OCI-LY3 (cell line): ENCODE data around the gene ARHGAP26.

Experiments used
- H2AFZ ChIP-seq: fragments of 200-600, 300-600 bp; shearing (Covaris generic); 2 replicates; pipeline ENCODE4 v1.6.0; 2014; ENCODE audit warnings: antibody characterized with exemption, low read depth, low read length
- H3K27ac ChIP-seq: fragments of 200-600, 300-600 bp; sonication (generic); 2 replicates; pipeline ENCODE4 v1.5.1; 2014; ENCODE audit warnings: mild to moderate bottlenecking, low read length, moderate library complexity, mixed read lengths
- H3K27me3 ChIP-seq: fragments of 200-600, 300-600 bp; sonication (generic); 2 replicates; pipeline ENCODE4 v1.6.1; 2014; ENCODE audit warnings: low read depth, low read length, mixed read lengths
- H3K36me3 ChIP-seq: fragments of 200-600, 300-600 bp; sonication (generic); replicated peaks from 2 replicates; pipeline ENCODE3; 2014; ENCODE audit warnings: low read depth, low read length, mixed read lengths
- H3K4me1 ChIP-seq: fragments of 300-600, 200-600 bp; sonication (generic); 2 replicates; pipeline ENCODE4 v1.6.1; 2014; ENCODE audit warnings: low read length, mixed read lengths
- H3K4me2 ChIP-seq: fragments of 200-600, 300-600 bp; sonication (generic); 2 replicates; pipeline ENCODE4 v1.6.1; 2014; ENCODE audit warnings: low read length, mixed read lengths
- H3K4me3 ChIP-seq: fragments of 300-600, 200-600 bp; sonication (generic); 2 replicates; pipeline ENCODE4 v1.5.1; 2014; ENCODE audit warnings: antibody characterized with exemption, mild to moderate bottlenecking, low read length, moderate library complexity
- H3K79me2 ChIP-seq: fragments of 300-600, 200-600 bp; shearing (Covaris generic); 2 replicates; pipeline ENCODE4 v1.6.1; 2014; ENCODE audit warnings: mild to moderate bottlenecking, low read length, mixed read lengths
- H3K9ac ChIP-seq: fragments of 300-600, 200-600 bp; shearing (Covaris generic); 2 replicates; pipeline ENCODE4 v1.6.0; 2014; ENCODE audit warnings: mild to moderate bottlenecking, low read length, moderate library complexity
- H3K9me3 ChIP-seq: fragments of 200-600, 300-600 bp; shearing (Covaris generic); 2 replicates; pipeline ENCODE4 v1.6.1; 2014; ENCODE audit warnings: low read length, mixed read lengths; ENCODE audit not compliant: insufficient read depth
- H4K20me1 ChIP-seq: fragments of 200-600, 300-600 bp; sonication (generic); 2 replicates; pipeline ENCODE4 v1.6.1; 2016; ENCODE audit warnings: low read length, mixed read lengths; ENCODE audit not compliant: insufficient read depth
- EZH2phosphoT487 ChIP-seq: fragments of 200-600 bp; shearing (Covaris generic); IDR thresholded peaks from 2 replicates; pipeline ENCODE4 v1.6.1; 2018; ENCODE audit warnings: antibody characterized with exemption, mixed run types, low read depth
- TF ChIP-seq, protein P1 (sequence below): fragments of 200-600, 300-600 bp; sonication (generic); IDR thresholded peaks from 2 replicates; pipeline ENCODE4 v1.5.1; 2014; ENCODE audit warnings: antibody characterized with exemption, low read length, low read depth

ARHGAP26 gene

DNA sequence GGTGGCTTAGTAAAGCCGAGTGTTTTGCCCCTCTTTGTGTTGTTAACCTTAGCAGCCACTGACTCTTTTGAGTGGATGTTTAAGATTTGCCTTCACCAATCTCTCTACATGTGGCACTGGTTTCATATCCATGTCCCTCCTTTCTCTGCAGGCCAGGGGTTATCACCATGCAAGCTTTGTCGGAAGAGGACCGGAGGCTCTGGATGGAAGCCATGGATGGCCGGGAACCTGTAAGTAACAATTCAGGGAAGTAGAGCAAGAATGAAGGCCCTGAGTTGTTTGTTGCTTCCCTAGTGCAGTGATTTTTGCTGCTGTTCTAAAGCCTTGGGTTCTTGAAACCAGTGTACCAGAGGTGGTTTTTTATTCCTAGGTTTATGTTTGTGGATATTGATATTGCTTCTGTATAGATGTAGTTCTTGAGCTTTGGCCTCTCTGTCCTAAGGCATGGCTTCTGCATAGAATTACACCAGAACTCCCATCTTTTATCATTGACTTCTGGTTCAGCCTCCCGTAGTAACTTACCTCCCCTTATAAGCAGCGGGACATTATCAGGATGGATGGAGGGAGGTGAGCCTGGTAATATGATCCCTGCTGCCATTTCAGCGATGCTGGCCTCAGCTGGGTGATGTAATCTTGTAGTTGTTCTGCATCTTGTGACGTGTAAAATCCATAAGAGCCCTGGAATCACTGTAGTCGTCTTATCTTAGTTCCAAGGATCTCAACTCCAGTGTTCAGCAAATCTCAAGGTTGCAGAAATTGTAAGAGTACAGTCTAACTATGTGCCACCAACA lies 161.9 kb downstream of the ARHGAP26 start:
- H3K9me3 ChIP-seq: no peaks in the 10 kb centered on the region
- no peaks in the 10 kb centered on the region for H3K36me3 ChIP-seq
- no peak for TF ChIP-seq EZH2phosphoT487
- TF ChIP-seq, protein P1, sequence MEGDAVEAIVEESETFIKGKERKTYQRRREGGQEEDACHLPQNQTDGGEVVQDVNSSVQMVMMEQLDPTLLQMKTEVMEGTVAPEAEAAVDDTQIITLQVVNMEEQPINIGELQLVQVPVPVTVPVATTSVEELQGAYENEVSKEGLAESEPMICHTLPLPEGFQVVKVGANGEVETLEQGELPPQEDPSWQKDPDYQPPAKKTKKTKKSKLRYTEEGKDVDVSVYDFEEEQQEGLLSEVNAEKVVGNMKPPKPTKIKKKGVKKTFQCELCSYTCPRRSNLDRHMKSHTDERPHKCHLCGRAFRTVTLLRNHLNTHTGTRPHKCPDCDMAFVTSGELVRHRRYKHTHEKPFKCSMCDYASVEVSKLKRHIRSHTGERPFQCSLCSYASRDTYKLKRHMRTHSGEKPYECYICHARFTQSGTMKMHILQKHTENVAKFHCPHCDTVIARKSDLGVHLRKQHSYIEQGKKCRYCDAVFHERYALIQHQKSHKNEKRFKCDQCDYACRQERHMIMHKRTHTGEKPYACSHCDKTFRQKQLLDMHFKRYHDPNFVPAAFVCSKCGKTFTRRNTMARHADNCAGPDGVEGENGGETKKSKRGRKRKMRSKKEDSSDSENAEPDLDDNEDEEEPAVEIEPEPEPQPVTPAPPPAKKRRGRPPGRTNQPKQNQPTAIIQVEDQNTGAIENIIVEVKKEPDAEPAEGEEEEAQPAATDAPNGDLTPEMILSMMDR: no peak
- H3K79me2 ChIP-seq: no peaks in the 10 kb centered on the region
- peaks cover 12% of the 10 kb centered on the region for H3K4me1 ChIP-seq
- no peaks in the 10 kb centered on the region for H4K20me1 ChIP-seq
- H3K27me3 ChIP-seq: no peaks in the 10 kb centered on the region
- no peak overlapping the region for H2AFZ ChIP-seq
- H3K27ac ChIP-seq: no peak overlapping the region
- H3K4me2 ChIP-seq: no peak overlapping the region
- no peak overlapping the region for H3K4me3 ChIP-seq
- no peak overlapping the region for H3K9ac ChIP-seq

DNA sequence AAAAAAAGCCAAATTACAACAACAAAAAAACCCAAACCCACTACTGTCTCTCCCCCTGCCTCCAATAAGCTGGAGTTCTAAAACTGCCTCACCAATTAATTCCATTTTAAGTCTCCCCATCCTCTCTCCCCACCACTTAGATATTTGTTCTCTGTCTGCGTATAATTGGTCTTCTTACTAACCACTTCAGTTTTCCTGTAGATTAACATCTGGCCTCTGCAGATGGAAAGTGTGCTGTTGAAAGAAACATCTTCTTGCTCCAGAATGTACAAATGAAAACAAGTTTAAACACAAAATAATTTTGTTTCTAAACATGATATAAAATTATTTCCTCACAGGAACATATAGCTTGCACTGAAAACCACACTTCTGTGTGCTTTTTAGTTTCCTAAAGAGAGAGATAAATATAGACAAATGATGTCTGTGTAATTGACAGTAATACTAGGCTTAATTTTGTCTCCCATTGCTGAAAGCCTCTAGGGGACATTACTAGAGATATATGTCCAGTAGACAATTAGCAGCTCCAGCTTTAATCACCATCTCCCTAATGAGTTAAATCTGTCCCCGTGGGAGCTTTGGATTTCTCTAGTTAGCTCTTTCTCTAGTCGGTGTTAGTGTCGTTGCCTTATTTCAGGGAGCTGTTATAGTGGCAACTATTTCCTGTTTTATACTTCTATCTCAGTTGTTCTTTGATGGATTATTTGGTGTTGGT lies 164.0 kb downstream of the ARHGAP26 start:
- H3K4me3 ChIP-seq: no peak overlapping the region
- H3K27ac ChIP-seq: no peak overlapping the region
- peaks cover 15% of the 10 kb centered on the region for H3K4me1 ChIP-seq
- no peaks in the 10 kb centered on the region for H3K27me3 ChIP-seq
- no peaks in the 10 kb centered on the region for H3K9me3 ChIP-seq
- no peaks in the 10 kb centered on the region for H3K79me2 ChIP-seq
- no peak overlapping the region for H3K9ac ChIP-seq
- H4K20me1 ChIP-seq: no peaks in the 10 kb centered on the region
- no peak overlapping the region for H3K4me2 ChIP-seq
- H3K36me3 ChIP-seq: no peaks in the 10 kb centered on the region
- H2AFZ ChIP-seq: no peak overlapping the region
- TF ChIP-seq, protein P1: no peak
- no peak for TF ChIP-seq EZH2phosphoT487

DNA sequence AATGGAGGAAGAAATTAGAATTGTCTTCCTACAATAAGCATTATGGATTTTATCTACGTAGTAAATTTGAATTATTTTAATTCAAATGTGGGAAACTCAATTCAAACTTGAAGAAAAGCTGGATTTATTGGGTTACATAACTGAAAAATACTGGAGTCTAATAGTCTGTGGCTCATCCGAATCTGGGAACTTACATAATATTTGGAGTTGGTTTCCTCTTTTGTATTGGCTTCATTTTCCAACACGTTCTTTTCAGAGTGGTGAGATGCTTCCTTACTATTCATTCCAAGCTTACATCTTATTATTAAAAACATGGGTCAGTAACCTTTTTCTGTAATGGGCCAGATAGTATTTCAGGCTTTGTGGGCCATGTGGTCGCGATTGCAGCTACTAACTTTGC lies 164.8 kb downstream of the ARHGAP26 start:
- Histone ChIP-seq H3K9ac (no peak overlapping the region), H3K9me3 (no peaks in the 10 kb centered on the region), H4K20me1 (no peaks in the 10 kb centered on the region), H3K4me3 (no peak overlapping the region), H3K4me2 (no peak overlapping the region), H3K79me2 (no peaks in the 10 kb centered on the region), H3K36me3 (no peaks in the 10 kb centered on the region), H3K27me3 (no peaks in the 10 kb centered on the region), H3K27ac (no peak overlapping the region), H3K4me1 (peaks cover 15% of the 10 kb centered on the region), H2AFZ (no peak overlapping the region)
- TF ChIP-seq, protein P1: no peak
- TF ChIP-seq EZH2phosphoT487: no peak

DNA sequence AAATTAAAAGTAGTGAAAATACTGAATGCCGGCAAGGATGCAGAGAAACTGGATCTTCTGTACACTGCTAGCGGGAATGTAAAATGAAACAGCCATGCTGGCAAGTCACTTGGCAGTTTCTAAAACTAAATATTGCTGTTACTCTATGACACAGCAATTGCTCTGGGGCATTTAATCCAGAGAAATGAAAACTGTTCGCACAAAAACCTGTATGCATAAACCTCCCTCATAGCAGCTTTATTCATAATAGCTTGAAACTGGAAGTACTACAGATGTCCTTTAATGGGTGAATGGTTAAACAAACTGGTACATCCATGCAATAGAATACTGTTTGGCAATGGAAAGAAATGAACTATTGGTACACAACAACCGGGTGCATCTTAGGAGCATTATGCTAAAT lies 167.2 kb downstream of the ARHGAP26 start:
- Histone ChIP-seq H3K9me3 (no peaks in the 10 kb centered on the region), H3K4me1 (peaks cover 15% of the 10 kb centered on the region), H3K27ac (no peak overlapping the region), H3K79me2 (no peaks in the 10 kb centered on the region), H3K9ac (no peak overlapping the region), H4K20me1 (no peaks in the 10 kb centered on the region), H3K36me3 (no peaks in the 10 kb centered on the region), H3K27me3 (no peaks in the 10 kb centered on the region), H3K4me3 (no peak overlapping the region), H3K4me2 (peak overlapping the region; percentile 40), H2AFZ (no peak overlapping the region)
- TF ChIP-seq EZH2phosphoT487: no peak
- TF ChIP-seq, protein P1: no peak
